Keratinocyte (primary cell): ENCODE results near the gene FTL.

ENCODE experiments used
- EZH2 ChIP-seq: IDR thresholded peaks from one replicate; pipeline ENCODE4 v1.6.1; 2012; ENCODE audit warnings: inconsistent platforms, mild to moderate bottlenecking, low read length, moderate library complexity
- TF ChIP-seq, protein P1 (sequence below), 3 experiments: IDR thresholded peaks in 1 of 3; conservative IDR thresholded peaks in 1 of 3; optimal IDR thresholded peaks in 1 of 3; 2 replicates in 2 of 3; 3 replicates in 1 of 3; pipeline versions ENCODE3 to v1.5.1; 2011; ENCODE audit warnings: low read length in 3 of 3, mild to moderate bottlenecking in 3 of 3, moderate library complexity in 2 of 3, control low read depth in 1 of 3, inconsistent platforms in 1 of 3; ENCODE audit not compliant: insufficient read depth in 2 of 3; ENCODE audit errors: extremely low read depth in 1 of 3

DNA sequence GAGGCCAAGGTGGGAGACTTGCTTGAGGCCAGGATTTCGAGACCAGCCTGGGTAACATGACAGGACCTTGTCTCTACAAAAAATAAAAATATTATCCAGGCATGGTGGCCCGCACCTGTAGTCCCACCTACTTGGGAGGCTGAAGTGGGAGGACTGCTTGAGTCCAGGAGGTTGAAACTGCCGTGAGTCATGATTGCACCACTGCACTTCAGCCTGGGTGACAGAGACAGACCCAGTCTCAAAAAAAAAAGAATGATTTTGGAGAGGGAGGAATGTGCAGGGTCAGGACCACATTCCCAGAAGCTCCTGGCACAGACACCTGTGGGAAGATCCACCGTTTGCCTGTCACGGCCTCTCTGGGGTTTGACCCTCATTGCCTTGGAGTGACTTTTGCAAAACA lies 19.7 kb upstream of the FTL start:
- TF ChIP-seq EZH2: no peak
- TF ChIP-seq, protein P1, sequence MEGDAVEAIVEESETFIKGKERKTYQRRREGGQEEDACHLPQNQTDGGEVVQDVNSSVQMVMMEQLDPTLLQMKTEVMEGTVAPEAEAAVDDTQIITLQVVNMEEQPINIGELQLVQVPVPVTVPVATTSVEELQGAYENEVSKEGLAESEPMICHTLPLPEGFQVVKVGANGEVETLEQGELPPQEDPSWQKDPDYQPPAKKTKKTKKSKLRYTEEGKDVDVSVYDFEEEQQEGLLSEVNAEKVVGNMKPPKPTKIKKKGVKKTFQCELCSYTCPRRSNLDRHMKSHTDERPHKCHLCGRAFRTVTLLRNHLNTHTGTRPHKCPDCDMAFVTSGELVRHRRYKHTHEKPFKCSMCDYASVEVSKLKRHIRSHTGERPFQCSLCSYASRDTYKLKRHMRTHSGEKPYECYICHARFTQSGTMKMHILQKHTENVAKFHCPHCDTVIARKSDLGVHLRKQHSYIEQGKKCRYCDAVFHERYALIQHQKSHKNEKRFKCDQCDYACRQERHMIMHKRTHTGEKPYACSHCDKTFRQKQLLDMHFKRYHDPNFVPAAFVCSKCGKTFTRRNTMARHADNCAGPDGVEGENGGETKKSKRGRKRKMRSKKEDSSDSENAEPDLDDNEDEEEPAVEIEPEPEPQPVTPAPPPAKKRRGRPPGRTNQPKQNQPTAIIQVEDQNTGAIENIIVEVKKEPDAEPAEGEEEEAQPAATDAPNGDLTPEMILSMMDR (optimal IDR thresholded peaks at IDR 0.05 in 1 of 3, IDR thresholded peaks at IDR 0.05 in 1 of 3, conservative IDR thresholded peaks at IDR 0.05 in 1 of 3; ENCODE audit: extremely low read depth in 1 of 3, insufficient read depth in 2 of 3, low read length in 3 of 3): no peak
